Uterus (tissue), 2 donors: Measurements from ENCODE around the gene CTDP1.

Experiments
- POLR2A ChIP-seq, 2 donors: fragments of 450-650 bp; IDR thresholded peaks; one replicate each; pipeline ENCODE4 v1.6.1; 2016; ENCODE audit warnings: antibody characterized with exemption in 2 of 2, mild to moderate bottlenecking in 1 of 2, moderate library complexity in 1 of 2
- TF ChIP-seq, protein P1 (sequence below), 4 experiments: fragments of 200-600 bp in 2 of 4; fragments of 450-650 bp in 2 of 4; sonication (generic) in 2 of 4; IDR thresholded peaks; one replicate each; pipeline ENCODE4 v1.5.1; 2016 to 2019; ENCODE audit warnings: antibody characterized with exemption in 4 of 4, mild to moderate bottlenecking in 2 of 4, moderate library complexity in 1 of 4

DNA sequence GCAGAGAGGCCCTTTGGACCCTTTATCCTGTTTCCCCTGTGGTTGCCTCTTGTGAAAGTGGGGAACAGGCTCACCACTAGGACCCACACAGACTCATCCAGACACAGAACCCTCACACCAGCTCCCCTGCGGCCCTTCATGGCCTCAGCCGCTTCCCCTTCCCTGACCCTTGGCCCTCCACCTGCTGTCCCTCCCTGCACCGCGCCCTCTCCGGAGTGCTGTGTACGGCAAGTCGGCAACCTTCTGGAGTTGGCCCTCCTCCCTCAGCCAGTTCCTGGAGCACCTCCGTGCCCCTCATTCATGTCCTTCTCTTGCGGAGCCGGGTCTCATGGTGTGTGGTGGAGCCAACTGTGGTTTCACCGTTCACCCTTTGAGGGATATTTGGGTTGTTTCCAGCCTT, 44.0 kb downstream of the CTDP1 start:
- TF ChIP-seq, protein P1, sequence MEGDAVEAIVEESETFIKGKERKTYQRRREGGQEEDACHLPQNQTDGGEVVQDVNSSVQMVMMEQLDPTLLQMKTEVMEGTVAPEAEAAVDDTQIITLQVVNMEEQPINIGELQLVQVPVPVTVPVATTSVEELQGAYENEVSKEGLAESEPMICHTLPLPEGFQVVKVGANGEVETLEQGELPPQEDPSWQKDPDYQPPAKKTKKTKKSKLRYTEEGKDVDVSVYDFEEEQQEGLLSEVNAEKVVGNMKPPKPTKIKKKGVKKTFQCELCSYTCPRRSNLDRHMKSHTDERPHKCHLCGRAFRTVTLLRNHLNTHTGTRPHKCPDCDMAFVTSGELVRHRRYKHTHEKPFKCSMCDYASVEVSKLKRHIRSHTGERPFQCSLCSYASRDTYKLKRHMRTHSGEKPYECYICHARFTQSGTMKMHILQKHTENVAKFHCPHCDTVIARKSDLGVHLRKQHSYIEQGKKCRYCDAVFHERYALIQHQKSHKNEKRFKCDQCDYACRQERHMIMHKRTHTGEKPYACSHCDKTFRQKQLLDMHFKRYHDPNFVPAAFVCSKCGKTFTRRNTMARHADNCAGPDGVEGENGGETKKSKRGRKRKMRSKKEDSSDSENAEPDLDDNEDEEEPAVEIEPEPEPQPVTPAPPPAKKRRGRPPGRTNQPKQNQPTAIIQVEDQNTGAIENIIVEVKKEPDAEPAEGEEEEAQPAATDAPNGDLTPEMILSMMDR (IDR thresholded peaks at IDR 0.05): no peak
- TF ChIP-seq POLR2A (IDR thresholded peaks at IDR 0.05): no peak
